Stimulated activated CD8-positive, alpha-beta memory T cell treated with anti-CD3 and anti-CD28 coated beads, Interleukin-15, amount 100 ng/mL, for 48 hours (primary cell): Measurements from ENCODE around the gene NECTIN4.
"Not testable (repeated sequence)": the region's sequence is repeated elsewhere in the genome, so short reads cannot be mapped to it uniquely, and the experiment has no call there.

Source experiments
- DNase-seq, 2 donors: peaks; one replicate each; pipeline ENCODE4 v3.0.0-alpha.2; 2020; ENCODE audit warnings: low read depth in 2 of 2

The NECTIN4 gene

GRCh38 chr1:161089251-161089924, at the start of gene NECTIN4:
Gene NECTIN4, minus strand, starts transcription at chr1:161089558. Its CDS starts 262 bp downstream, at chr1:161089296.
- DNase-seq, result no peak

- no peak for DNase-seq
Observed at GRCh38 chr1:161138431-161138830, 49.1 kb upstream of the NECTIN4 start.

DNA sequence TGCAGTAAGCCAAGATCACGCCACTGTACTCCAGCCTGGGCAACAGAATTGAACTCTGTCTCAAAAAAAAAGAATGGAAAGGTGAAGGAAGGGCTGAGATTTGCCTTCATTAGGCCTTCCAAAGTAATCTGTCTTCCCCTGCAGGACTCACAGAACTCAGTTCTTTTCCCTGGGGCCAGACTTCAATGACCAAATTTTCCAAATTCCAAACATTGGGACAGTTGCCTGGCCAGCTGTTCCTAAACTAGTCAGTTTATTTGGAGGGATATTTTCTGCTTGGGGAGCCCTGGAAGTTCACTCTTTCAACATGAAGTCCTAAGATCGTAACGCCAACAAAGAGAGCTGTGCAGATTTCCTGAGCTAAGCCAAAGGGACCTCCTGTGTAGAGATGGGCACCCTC, 48.5 kb upstream of the NECTIN4 start:
- no peak for DNase-seq

- DNase-seq, result no peak
Observed at GRCh38 chr1:161133220-161133740, 43.9 kb upstream of the NECTIN4 start.

DNA sequence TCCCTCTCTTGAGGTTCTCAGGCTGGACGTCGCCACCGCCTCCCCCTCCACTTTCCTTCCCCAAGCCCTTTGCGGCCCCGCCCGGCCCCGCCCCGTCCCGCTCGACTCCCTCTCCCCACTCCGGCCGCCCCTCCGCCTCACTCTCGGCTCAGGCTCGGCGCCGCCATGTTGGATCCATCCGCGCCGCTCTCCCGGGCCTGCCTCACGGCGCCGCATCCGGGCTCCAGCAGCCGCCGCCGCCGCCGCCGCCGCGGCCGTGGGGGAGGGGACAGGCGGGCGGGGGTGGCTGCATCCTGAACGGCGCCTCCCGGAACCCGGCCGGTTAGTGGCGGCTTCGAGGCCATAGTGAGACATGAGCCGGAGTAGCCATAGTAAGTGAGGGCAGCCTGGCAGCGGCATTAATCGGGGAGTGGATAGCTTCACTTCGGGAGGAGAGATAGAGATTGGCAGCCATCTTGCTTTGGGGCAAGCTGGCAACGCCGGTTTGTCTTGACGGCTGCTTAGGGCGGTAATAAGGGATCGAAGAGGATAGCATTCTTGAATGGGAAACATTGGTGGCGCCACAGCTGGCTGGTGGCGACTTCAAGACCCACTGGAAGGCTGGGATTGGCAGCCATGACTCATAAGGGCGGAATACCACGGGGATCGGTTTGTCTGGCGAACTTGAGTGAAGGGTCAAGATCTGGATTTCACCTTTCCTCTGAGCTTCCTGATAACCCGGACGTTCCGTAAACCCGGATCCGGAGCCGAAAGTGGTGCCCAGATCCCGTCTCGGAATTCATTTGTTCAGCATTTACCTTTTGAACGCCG, 43.3 kb upstream of the NECTIN4 start, which contains the start of gene DEDD:
Gene DEDD, minus strand, starts transcription at position 258 of the 810 bp plus-strand sequence. CDS start 8,205 bp downstream, outside the sequence.
- DNase-seq, result peak; percentile 82 to 86

GRCh38 chr1:161131523-161132409, 42.4 kb upstream of the NECTIN4 start:
- no peak for DNase-seq

- no peak for DNase-seq
Observed at GRCh38 chr1:161130266-161130665, 40.9 kb upstream of the NECTIN4 start.

DNA sequence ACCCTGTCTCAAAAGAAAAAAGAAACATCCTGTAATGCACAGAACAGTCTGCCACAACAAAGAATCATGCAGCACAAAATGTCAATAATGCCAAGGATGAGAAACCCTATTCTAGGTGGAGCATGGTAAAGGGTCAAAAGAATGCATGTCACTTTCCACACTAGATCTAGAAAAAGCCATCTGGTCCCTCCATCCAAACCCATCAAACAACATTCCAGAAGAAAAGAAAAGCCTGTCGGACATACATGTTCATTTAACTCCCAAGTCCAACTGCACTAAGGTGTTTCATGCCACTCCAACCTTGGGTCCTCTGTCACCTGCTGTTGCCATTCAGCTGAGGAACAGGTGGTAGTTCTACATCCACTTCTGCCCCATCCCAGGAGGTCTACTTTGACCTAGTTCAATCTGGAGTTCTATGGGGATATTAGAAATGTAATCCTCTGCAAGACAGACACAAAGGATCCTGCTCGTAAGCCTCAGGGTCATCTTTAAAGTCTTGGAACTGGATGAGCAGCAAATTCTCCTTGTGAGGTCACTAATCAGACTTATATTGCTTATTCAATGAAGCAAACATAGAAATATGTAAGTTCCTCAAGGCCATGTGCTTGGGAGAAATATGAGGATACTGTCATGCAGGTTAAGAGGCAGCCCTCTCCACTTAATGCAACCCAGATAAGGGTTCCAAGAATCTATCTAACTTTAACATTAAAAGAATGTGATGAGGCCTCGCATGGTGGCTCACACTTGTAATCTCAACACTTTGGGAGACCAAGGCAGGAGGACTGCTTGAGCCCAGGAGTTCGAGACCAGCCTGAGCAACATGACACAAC, 39.4 kb upstream of the NECTIN4 start:
- DNase-seq, result no peak

- no peak for DNase-seq
Observed at GRCh38 chr1:161127649-161128048, 38.3 kb upstream of the NECTIN4 start.

GRCh38 chr1:161122967-161123366, 33.6 kb upstream of the NECTIN4 start:
- DNase-seq, result no peak

GRCh38 chr1:161121834-161122233, 32.5 kb upstream of the NECTIN4 start:
- DNase-seq, result no peak

- no peak for DNase-seq
Observed at GRCh38 chr1:161121042-161121650, 31.8 kb upstream of the NECTIN4 start.

- DNase-seq, result peak in 1 of 2 donors; percentile 59
Observed at GRCh38 chr1:161119092-161119903, 29.9 kb upstream of the NECTIN4 start.

GRCh38 chr1:161117759-161118581, 28.6 kb upstream of the NECTIN4 start, which contains the start of the genes NIT1 and PFDN2:
Gene NIT1, plus strand, starts transcription at chr1:161118105. Its CDS starts 72 bp downstream, at chr1:161118177.
Gene PFDN2, minus strand, starts transcription at chr1:161118037. Its CDS starts 11 bp downstream, at chr1:161118026.
- peak; percentile 82 to 83 for DNase-seq

- not testable (repeated sequence) for DNase-seq
Observed at GRCh38 chr1:161115961-161116360, 26.6 kb upstream of the NECTIN4 start.

- DNase-seq, result peak in 1 of 2 donors; percentile 49
Observed at GRCh38 chr1:161115132-161115711, 25.9 kb upstream of the NECTIN4 start.

DNA sequence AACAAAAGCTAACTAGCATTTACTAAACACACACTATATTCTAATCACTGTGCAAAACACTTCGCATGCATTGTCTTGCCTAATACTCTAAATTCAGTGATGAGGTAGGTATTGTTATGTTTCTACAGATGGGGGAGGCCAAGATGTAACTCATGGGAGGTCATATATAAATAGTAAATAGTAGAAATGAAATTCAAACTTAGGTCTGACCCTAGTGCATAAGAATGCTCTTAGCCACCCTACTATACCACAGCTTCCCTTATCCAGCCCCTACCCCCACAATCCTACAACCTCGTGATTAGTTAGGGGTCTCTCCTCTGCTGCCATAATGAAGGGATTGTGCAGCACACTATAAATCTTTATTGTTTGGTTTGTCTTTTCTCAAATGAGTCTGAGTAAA, 25.2 kb upstream of the NECTIN4 start:
- no peak for DNase-seq

- DNase-seq, result no peak
Observed at GRCh38 chr1:161113915-161114314, 24.6 kb upstream of the NECTIN4 start.
